ENCODE results near the gene YAE1. TPM values are rescaled to one million over a fixed set of nuclear protein-coding genes. Genes with fewer than 3 reads are reported as not detected.

The YAE1 gene
- total RNA-seq, 2 experiments from 2014 or later, result 14.2 to 17.2 TPM

DNA sequence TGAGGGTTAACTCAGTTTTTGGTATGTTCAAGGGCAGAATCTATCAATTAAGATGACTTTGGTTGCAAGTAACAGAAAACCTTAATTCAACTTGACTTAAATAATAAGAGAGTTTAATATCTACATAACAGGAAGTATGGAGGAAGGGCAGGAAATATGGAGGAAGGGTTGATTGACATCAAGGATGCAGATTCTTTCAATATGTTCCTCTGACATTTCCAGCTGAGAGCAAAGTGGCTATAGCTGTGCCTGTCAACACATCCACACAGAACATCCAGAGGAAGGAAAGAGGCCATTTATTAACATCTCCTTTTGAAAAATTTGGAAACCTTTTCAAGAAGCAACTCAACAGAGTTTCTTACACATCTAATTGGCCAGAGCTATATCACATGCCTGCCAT is 37.7 kb downstream of the YAE1 start:
- ChIA-PET CTCF (no interaction called here), POLR2A (no interaction called here)

DNA sequence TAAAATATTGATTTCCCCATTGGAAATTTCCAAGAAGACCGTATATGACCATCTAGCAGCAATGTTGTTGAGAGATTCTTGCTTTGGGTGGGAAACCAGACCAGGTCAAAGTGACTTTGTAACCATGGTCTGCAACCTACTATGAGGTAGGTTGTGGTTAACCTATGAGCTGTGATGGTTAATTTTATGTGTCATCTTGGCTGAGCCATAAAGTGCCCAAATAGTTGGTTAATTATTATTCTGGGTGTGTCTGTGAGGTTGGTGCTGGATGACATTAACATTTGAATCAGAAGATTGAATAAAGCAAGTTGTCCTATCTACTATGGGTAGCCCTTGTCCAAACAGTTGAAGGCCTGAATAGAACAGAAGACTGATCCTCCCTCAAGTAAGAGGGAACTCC is 38.9 kb downstream of the YAE1 start:
- POLR2A ChIA-PET, result no interaction called here
- CTCF ChIA-PET, result no interaction called here

DNA sequence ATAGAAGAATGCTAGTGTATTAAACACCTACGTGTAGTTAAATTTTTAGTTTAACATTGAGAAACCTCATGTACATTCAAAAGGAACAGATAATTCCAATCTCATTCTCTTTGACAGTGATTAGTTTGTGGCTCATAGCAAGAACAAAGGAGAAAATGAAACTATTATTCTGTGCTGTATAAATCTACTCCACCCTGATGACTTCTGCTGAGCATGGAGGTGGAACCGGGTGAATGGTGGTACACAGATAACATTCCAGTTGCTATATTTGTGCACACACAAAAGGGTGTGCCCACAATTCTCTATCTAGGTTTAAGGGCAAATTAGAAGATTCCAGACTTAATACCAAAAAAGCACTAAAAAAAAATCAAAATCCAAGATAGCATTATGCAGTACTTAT is 40.1 kb downstream of the YAE1 start:
- ChIA-PET POLR2A (no interaction called here), CTCF (no interaction called here)

DNA sequence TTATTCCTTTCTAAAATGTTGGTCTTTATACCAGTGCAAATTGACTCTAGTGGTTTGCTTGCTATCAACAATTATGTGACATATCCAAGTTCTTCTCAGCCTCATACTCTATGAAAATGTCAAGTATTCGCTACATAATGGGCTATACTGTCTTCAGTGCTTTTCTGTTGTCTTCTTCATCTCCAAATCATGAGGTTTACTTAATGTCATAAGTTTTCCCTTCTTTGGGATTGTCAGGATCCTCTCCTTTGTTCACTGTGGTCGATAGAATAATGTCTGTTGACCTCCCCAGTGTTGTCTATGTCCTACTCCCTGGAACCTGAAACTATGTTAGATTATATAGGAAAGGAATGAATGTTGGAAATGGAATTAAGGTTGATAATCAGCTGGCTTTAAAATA is 40.7 kb downstream of the YAE1 start:
- ChIA-PET POLR2A (no interaction called here), CTCF (interaction anchor here (0.5 kb wide), 1 partner anchor 753 kb away, joined by 6 read pairs; no protein-coding TSS in a partner anchor)

DNA sequence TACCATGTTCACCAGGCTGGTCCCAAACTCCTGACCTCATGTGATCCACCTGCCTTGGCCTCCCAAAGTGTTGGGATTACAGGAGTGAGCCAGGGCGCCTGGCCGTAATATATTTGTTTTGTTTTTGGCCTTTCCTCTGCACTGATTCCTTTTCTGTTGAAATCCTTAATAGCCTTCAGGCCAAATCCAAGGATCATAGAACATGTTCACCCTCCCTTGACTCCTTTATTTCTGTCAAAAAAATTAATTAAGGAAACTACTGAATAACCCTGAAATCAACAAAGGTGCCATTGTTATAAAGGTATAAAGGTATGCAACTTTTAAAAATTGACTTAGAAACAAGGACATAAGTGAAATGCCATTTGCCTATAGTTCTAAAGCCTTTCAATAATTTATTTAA is 41.7 kb downstream of the YAE1 start:
- POLR2A ChIA-PET, result no interaction called here
- CTCF ChIA-PET, result no interaction called here

DNA sequence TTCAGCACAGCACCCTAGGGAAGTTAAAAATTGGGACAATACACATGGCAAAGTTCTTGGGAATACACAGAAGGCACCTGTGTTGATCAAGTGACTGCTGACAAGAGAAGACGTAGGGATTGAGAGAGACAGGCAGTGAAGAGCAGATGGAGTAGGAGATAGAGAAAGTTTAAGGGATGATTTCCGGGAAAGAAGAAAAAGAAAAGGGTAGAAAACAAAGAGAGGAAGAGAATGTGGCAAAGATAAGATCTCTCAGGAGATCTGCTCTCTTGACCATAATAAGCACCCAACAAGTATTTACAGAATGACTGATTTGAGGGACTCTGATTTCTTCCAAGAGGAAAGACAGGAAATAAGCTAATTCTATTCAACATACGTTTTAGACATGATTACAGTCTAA is 42.1 kb downstream of the YAE1 start:
- ChIA-PET CTCF (no interaction called here), POLR2A (no interaction called here)

DNA sequence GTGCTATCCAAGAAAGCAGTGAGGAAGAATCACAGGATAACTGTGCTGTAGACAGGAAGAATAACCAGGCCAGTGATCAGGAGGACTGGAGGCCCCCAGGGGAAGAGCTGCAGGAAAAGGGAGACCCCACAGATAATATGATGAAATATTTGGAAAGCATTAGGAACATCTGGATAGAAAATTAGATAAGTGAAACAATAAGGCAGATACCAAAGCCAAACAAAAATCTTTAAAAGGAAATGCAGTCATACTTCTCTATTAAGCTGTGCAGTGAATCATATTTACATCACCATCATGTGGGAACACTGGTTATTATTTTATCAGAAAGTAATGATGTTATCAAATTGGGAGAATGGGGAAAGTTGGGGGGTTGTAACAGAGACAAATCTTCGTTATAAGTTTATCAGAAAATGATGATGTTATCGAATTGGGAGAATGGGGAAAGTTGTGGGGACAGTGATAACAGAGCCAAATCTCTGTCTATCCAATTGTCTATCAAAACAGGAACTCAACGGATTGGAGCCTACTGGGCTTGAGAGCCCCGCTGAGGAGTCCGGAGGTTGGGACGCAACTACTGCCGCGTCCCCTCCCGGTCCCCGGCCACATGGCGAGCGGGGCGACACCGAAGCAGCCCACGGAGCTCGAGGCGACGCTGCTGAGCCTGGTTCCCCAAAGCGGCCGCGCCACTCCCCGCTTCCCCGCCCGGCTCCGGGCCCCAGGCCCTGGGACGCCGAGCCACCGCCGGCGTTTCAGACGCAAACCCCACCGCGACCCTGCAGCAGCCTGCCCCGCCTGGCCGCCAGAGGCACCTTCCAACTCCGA is 43.1 kb downstream of the YAE1 start:
- CTCF ChIA-PET, result interaction anchor here (1.4 to 1.5 kb wide), 2 partner anchors 14 to 31 kb away, joined by 3 read pairs; partner anchors contain the start of gene RALA
- POLR2A ChIA-PET, result no interaction called here

DNA sequence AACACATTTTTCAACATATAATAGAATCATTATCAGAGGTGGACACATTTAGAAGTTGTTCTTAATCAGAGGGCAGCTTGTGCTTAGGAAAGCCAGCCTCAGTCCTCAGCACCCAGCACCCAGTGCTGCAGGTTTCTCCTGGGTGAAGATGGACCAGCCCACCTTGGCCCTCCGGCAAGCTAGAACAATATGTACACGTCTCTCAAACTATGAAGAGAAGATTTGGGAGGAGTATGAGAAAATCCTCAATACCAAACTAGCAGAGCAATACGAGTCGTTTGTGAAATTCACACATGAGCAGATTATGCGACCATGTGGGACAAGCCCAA is 43.7 kb downstream of the YAE1 start:
- CTCF ChIA-PET, result interaction anchor here (1.4 to 1.5 kb wide), 2 partner anchors 13 to 32 kb away, joined by 3 read pairs; partner anchors contain the start of gene RALA
- POLR2A ChIA-PET, result no interaction called here

DNA sequence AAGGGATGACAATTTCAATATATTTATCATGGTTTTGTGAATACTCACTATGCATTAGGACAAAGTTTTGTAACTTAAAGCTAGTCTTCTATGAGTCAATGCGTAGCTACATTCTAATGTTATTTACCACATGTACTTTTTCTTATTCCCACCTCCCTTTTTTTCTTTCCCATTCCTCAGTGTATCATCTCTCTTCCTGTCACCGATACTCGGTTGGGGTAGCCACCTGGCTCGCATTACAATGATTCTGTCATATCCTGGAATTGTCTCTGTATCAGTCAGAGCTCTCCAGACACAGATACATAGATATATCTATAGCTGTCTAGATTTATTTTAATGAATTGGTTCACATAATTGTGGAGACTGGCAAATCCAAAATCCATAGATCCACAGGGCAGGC is 47.4 kb downstream of the YAE1 start:
- CTCF ChIA-PET, result no interaction called here

DNA sequence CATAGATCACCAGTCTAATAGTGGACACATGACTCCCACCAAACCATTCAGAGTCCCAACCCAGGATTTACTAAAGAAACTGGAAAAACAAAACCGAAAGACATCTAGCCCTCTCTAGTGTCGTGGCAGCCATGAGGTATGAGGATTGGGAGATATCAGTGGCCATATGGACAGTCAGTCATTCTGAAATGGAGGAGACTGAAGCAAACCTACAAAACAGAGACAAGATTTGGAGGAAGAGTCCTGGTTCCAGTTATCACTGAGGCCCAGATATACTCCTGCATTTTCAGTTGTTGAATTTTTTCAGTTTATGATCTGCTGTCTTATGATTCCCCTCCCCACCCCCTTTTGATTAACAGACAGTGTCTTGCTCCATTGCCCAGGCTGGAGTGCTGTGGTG is 48.1 kb downstream of the YAE1 start:
- POLR2A ChIA-PET, result no interaction called here
- CTCF ChIA-PET, result no interaction called here

More for the DNA sequence above, 47.4 kb downstream of the YAE1 start:
- POLR2A ChIA-PET, result no interaction called here

DNA sequence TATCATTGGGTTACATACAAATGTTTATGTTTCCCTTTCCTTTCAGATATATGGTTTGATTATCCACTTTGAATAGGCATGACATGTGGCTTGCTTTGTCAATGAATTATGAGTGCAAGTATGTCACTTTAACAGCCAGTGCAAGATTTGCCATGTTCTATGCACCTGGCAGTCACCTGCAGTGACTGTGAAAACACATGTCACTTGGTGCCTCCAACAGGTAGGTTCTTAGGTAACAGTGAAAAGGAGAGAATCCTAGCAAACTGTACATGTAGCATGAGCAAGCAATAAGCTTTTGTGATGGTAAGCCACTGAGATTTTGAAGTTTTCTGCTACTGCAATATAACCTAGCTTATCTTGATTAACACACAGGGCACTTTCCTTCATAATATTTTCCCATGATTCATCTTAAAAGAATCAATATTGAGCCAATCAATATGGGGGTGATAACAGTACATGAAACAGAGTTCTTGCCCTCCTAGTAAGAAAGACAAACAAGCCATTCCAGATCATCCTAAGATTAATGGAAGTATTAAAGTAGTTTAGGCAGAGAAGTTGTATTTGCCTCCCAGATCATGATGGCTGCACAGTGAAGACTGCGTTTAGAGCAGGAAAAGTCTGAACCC is 49.3 kb downstream of the YAE1 start:
- CTCF ChIA-PET, result no interaction called here
- POLR2A ChIA-PET, result no interaction called here

DNA sequence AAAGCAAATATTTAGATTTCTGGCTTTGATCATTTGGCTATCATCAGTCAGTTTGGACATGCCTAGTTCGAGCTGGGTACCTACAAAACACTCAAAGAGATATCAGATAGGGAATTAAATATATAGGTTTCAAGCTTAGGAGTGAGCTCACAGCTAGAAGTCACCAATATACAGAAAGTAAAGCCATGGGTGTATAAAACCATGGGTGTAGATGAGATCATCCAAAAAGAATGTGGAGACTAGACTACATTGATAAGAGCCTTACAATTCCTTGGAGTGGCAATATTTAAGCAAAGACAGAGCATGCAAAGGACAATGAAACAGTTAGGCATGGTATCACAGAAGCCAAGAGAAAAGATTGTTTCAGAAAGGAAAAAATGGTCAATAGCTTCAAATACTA is 49.9 kb downstream of the YAE1 start:
- ChIA-PET CTCF (no interaction called here), POLR2A (no interaction called here)

DNA sequence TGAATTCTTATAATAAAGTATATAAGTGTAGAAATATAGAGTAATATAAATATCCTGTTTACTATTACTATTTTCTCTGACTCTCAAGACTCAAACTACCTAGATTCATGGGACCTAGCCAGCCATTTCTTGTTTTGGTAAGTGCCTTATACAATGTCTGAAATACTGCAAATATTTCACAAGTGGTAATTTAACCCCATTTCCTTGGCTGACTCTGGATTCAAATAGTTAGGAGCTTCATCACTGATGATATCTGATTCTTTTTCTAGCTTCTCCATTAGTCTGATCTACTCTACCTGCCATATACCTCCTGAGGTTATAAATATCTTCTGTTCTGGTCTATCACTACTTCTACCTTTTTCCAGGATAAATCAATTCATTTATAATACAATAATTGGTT is 50.8 kb downstream of the YAE1 start:
- POLR2A ChIA-PET, result no interaction called here
- CTCF ChIA-PET, result interaction anchor here (0.7 kb wide), 1 partner anchor 37 kb away, joined by 5 read pairs; no protein-coding TSS in a partner anchor

DNA sequence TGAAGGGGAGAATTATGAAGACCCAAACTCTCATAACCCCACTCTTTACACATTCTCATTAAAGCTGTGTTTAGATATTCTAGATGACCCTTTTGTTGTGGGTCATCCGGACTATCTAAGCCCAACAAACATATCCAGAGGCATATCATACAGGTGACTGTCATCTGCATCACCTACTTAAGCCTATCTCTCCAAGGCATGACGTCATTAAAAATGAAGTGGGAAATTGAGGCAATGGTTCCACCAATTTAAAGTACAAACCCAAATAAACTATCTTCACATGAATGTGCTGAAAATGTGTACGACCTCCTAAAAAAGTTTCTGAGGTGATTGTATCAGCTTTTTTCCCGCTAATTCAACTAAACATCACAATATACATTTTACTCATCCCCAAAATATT is 52.7 kb downstream of the YAE1 start:
- CTCF ChIA-PET, result no interaction called here
- POLR2A ChIA-PET, result no interaction called here

DNA sequence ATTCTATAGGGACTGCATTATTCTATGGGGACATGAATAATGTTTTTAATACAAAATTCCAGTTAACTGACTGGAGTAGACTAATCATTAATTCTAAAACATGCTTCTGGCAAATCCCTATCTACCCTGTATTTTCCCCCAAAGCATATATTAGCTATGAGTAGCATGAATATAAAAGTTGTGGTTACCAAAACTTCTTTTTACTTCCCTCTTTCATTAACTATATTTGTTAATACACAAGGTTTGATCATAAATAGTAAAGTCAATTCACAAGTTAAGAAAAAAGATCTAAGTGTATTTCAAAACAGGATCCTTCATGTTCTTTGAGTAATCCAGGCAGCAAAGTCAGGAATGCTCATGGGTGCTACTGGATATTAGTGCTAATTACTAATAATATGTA is 54.3 kb downstream of the YAE1 start:
- POLR2A ChIA-PET, result no interaction called here
- CTCF ChIA-PET, result interaction anchor here (1.1 kb wide), 2 partner anchors 9 to 121 kb away, joined by 3 read pairs; no protein-coding TSS in a partner anchor

DNA sequence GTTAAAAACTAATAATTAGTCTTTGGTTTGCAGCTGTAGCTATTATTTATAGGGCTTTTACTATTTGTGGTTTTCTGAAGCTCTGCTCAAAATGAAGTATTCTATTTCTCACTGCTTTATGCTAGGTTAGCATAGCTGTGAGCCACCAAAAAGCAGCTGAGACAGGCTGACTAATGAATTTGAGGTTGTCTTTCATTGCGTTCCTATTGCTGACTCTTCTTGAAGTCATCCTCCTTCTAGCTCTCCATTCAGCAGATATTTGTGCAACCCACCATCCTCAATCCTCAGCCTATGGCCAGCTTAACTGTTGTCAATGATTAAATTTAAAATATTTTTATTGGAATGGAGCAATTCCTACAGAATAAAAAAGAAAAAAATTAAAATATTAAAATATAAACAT is 55.1 kb downstream of the YAE1 start:
- CTCF ChIA-PET, result interaction anchor here (1.1 kb wide), 2 partner anchors 10 to 121 kb away, joined by 3 read pairs; no protein-coding TSS in a partner anchor
- POLR2A ChIA-PET, result interaction anchor here (0.6 kb wide), 1 partner anchor 50 kb away, joined by 4 read pairs; no protein-coding TSS in a partner anchor

DNA sequence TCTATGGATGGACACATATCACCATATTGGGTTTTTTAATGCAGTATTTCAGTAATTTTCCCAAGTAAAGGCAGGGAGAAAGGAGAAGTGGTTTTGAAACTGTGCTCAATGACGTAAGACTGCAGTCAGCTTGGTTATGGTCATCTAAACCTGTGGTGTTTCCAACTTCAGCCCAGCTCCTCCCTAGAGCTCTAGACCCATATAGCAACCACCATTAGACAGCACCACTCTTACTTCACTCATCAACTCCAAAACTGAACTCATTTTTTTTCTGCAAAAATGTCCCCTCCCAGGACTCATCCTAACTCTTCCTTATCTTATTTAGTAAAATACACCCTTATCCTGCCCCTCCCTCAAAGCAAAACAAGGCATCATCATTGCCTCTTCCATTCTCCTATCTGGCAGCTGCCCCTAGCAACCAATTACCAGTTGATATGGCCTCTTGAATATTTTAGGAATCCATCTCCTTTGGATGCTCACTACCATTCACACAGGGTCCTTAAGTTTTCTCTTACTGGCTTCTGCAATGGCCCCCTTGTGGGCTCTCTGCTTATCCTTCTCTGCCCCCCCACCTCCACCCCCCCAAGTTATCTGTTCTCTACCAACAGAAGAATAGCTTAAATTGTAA is 55.7 kb downstream of the YAE1 start:
- POLR2A ChIA-PET, result interaction anchor here (0.6 kb wide), 1 partner anchor 51 kb away, joined by 4 read pairs; no protein-coding TSS in a partner anchor
- CTCF ChIA-PET, result interaction anchor here (1.0 to 1.9 kb wide), 3 partner anchors 42 to 120 kb away, joined by 3 to 6 read pairs (median 3); no protein-coding TSS in a partner anchor

Measured in activated CD8-positive, alpha-beta memory T cell treated with anti-CD3 and anti-CD28 coated beads for 36 hours (primary cell).